Tibial artery (tissue), 4 donors: ENCODE measurements around the gene PADI4.

Experiments used
- DNase-seq, 2 donors: peaks; one replicate each; pipeline ENCODE4 v3.0.0-alpha.2; 2019
- H3K27ac ChIP-seq, 2 donors: fragments of 200-600 bp; sonication (generic) in 1 of 2; 1 replicate in 1 of 2; 2 replicates in 1 of 2; pipeline ENCODE4 v1.5.1; 2018 to 2019; ENCODE audit warnings: mild to moderate bottlenecking in 1 of 2
- H3K27me3 ChIP-seq, 2 donors: fragments of 200-600 bp; sonication (generic) in 1 of 2; one replicate each; pipeline versions ENCODE4 v1.5.1 to v1.6.0; 2016 to 2019
- H3K36me3 ChIP-seq, 3 donors: fragments of 200-600 bp; sonication (generic) in 2 of 3; one replicate each; pipeline ENCODE4 v1.5.1; 2016 to 2019; ENCODE audit warnings: mild to moderate bottlenecking in 2 of 3
- H3K4me1 ChIP-seq, 4 donors: fragments of 200-600 bp; sonication (generic) in 2 of 4; 1 replicate in 3 of 4; 2 replicates in 1 of 4; pipeline ENCODE4 v1.5.1; 2016 to 2019
- H3K4me3 ChIP-seq, 2 donors: fragments of 200-600 bp; sonication (generic) in 1 of 2; 1 replicate in 1 of 2; 2 replicates in 1 of 2; pipeline ENCODE4 v1.5.1; 2018 to 2019; ENCODE audit warnings: mild to moderate bottlenecking in 2 of 2
- H3K9me3 ChIP-seq, 3 donors: fragments of 200-600 bp; sonication (generic) in 1 of 3; one replicate each; pipeline ENCODE4 v1.5.1; 2016 to 2019
- CTCF ChIP-seq, 2 experiments: fragments of 200-600 bp in 1 of 2; fragments of 450-650 bp in 1 of 2; IDR thresholded peaks; one replicate each; pipeline ENCODE4 v1.5.1; 2017 to 2019; ENCODE audit warnings: antibody characterized with exemption in 2 of 2, mild to moderate bottlenecking in 1 of 2, moderate library complexity in 1 of 2
- intact Hi-C: fragments of 100-400 bp; cut with DNase I; formaldehyde crosslinking; loops from one replicate; pipeline ENCODE4 v1.15.0; 2023; ENCODE audit warnings: low total_unique reads

The PADI4 gene

GRCh38 chr1:17306921-17307320, 1.1 kb upstream of the PADI4 start:
- intact Hi-C loops = no loop called here
- Histone ChIP-seq H3K27me3 (peaks cover 0 to 59% of the 10 kb centered on the region in 2 donors), H3K36me3 (no peaks in the 10 kb centered on the region), H3K4me3 (no peak overlapping the region), H3K9me3 (peaks cover 0 to 4% (median 0%) of the 10 kb centered on the region in 3 donors), H3K4me1 (no peaks in the 10 kb centered on the region), H3K27ac (no peak overlapping the region)
- TF ChIP-seq CTCF (IDR thresholded peaks at IDR 0.05) = no peak
- peak in 1 of 2 donors; percentile 33 for DNase-seq

GRCh38 chr1:17307329-17307728, 668 bp upstream of the PADI4 start:
- no peaks in the 10 kb centered on the region for H3K36me3 ChIP-seq
- no peak for TF ChIP-seq CTCF (IDR thresholded peaks at IDR 0.05)
- peak in 1 of 2 donors; percentile 6 for DNase-seq
- H3K4me1 ChIP-seq = no peaks in the 10 kb centered on the region
- H3K27me3 ChIP-seq = peaks cover 0 to 61% of the 10 kb centered on the region in 2 donors
- intact Hi-C loops = no loop called here
- no peak overlapping the region for H3K4me3 ChIP-seq
- H3K9me3 ChIP-seq = no peaks in the 10 kb centered on the region
- H3K27ac ChIP-seq = no peak overlapping the region

GRCh38 chr1:17308593-17308992, 596 bp downstream of the PADI4 start:
- TF ChIP-seq CTCF (IDR thresholded peaks at IDR 0.05) = no peak
- Histone ChIP-seq H3K27ac (no peak overlapping the region), H3K9me3 (no peaks in the 10 kb centered on the region), H3K4me3 (no peak overlapping the region), H3K4me1 (no peaks in the 10 kb centered on the region), H3K27me3 (peaks cover 0 to 67% of the 10 kb centered on the region in 2 donors), H3K36me3 (no peaks in the 10 kb centered on the region)
- DNase-seq = peak in 1 of 2 donors; percentile 3
- intact Hi-C loops = no loop called here

GRCh38 chr1:17309426-17310067, 1.6 kb downstream of the PADI4 start:
- no peaks in the 10 kb centered on the region for H3K4me1 ChIP-seq
- no peak overlapping the region for H3K4me3 ChIP-seq
- intact Hi-C loops = no loop called here
- peak in 1 of 2 donors; percentile 44 for DNase-seq
- H3K36me3 ChIP-seq = no peaks in the 10 kb centered on the region
- H3K27ac ChIP-seq = no peak overlapping the region
- peaks cover 0 to 71% of the 10 kb centered on the region in 2 donors for H3K27me3 ChIP-seq
- H3K9me3 ChIP-seq = no peaks in the 10 kb centered on the region
- TF ChIP-seq CTCF (IDR thresholded peaks at IDR 0.05) = no peak

- peak in 1 of 2 donors; percentile 11 for DNase-seq
- intact Hi-C loops = no loop called here
These were observed 2.2 kb downstream of the PADI4 start for GRCh38 chr1:17310068-17310640.

More at GRCh38 chr1:17310068-17310640, 2.2 kb downstream of the PADI4 start:
- peaks cover 0 to 74% of the 10 kb centered on the region in 2 donors for H3K27me3 ChIP-seq
- H3K27ac ChIP-seq = no peak overlapping the region
- no peaks in the 10 kb centered on the region for H3K9me3 ChIP-seq
- no peaks in the 10 kb centered on the region for H3K36me3 ChIP-seq
- H3K4me1 ChIP-seq = no peaks in the 10 kb centered on the region
- no peak overlapping the region for H3K4me3 ChIP-seq
- TF ChIP-seq CTCF (IDR thresholded peaks at IDR 0.05) = no peak
